Esophagus muscularis mucosa (tissue), 3 donors: ENCODE data around the gene IQGAP2.

ENCODE experiments used
- POLR2AphosphoS5 ChIP-seq, 2 donors: sonication (generic); formaldehyde crosslinking; IDR thresholded peaks; one replicate each; pipeline ENCODE4 v1.6.1; 2017; ENCODE audit warnings: antibody characterized with exemption in 2 of 2
- TF ChIP-seq, protein P1 (sequence below), 3 experiments: fragments of 200-600 bp in 2 of 3; fragments of 450-650 bp in 1 of 3; sonication (generic) in 2 of 3; IDR thresholded peaks; one replicate each; pipeline ENCODE4 v1.5.1; 2017 to 2019; ENCODE audit warnings: antibody characterized with exemption in 3 of 3, mild to moderate bottlenecking in 2 of 3, moderate library complexity in 1 of 3

DNA sequence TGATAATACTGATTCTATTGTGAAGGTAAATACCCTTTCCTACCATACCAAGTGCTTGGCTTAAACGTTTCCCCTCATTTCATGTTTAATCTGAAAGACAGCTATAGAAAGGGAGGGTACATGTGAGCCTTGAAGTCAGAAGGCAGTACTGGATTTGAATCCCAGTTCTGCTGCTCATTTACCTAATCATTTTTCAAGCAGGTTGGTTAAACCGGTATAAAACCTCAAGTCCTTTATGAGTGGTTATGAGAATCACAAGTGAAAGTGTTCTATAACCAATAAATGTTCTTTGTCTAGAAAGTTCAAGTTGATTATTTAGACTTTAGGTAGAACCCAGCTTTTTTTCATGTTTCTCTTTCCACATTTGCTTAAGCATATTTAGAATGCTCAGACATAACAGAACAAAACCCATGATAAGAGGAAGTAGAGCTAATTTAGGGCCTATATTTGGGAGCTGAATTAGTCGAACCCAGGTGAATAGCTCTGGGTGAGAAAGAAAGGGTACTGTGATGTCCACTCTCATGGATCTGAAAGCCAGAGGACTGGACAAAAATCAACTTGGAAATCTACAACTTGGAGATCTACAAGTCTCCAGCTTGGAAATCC is 249.8 kb downstream of the IQGAP2 start:
- TF ChIP-seq, protein P1, sequence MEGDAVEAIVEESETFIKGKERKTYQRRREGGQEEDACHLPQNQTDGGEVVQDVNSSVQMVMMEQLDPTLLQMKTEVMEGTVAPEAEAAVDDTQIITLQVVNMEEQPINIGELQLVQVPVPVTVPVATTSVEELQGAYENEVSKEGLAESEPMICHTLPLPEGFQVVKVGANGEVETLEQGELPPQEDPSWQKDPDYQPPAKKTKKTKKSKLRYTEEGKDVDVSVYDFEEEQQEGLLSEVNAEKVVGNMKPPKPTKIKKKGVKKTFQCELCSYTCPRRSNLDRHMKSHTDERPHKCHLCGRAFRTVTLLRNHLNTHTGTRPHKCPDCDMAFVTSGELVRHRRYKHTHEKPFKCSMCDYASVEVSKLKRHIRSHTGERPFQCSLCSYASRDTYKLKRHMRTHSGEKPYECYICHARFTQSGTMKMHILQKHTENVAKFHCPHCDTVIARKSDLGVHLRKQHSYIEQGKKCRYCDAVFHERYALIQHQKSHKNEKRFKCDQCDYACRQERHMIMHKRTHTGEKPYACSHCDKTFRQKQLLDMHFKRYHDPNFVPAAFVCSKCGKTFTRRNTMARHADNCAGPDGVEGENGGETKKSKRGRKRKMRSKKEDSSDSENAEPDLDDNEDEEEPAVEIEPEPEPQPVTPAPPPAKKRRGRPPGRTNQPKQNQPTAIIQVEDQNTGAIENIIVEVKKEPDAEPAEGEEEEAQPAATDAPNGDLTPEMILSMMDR (IDR thresholded peaks at IDR 0.05) = no peak
- TF ChIP-seq POLR2AphosphoS5 (IDR thresholded peaks at IDR 0.05) = no peak
